GM12865 (cell line): ENCODE results near the gene KCNG1.

Source experiments
- DNase-seq: peaks from one replicate; pipeline ENCODE4 v3.0.0; 2010; ENCODE audit warnings: low read depth
- H3K4me3 ChIP-seq: 2 replicates; pipeline ENCODE4 v1.5.1; 2011; ENCODE audit warnings: mild to moderate bottlenecking, low read depth, low read length, control low read depth
- CTCF ChIP-seq: IDR thresholded peaks from 2 replicates; pipeline ENCODE4 v1.5.1; 2011; ENCODE audit warnings: low read length, control low read depth, low read depth, inconsistent platforms; ENCODE audit not compliant: insufficient read depth; ENCODE audit errors: missing control alignments

KCNG1 gene

GRCh38 chr20:51022803-51023616, at the start of gene KCNG1:
Gene KCNG1 (minus strand): TSS chr20:51023107. CDS start chr20:51010338, 12,769 bp downstream.
- no peak for TF ChIP-seq CTCF
- H3K4me3 ChIP-seq = no peak within 1 kb of the TSS
- DNase-seq = no peak

- TF ChIP-seq CTCF = no peak
- no peak for DNase-seq
- H3K4me3 ChIP-seq = no peak overlapping the region
These were observed 47.7 kb upstream of the KCNG1 start for GRCh38 chr20:51070621-51071020.

- H3K4me3 ChIP-seq = no peak overlapping the region
- no peak for TF ChIP-seq CTCF
- no peak for DNase-seq
These were observed 44.9 kb upstream of the KCNG1 start for GRCh38 chr20:51067792-51068191.

- DNase-seq = no peak
- TF ChIP-seq CTCF = no peak
- no peak overlapping the region for H3K4me3 ChIP-seq
These were observed 42.7 kb upstream of the KCNG1 start for GRCh38 chr20:51065615-51066014.

GRCh38 chr20:51064137-51064536, 41.2 kb upstream of the KCNG1 start:
- TF ChIP-seq CTCF = no peak

GRCh38 chr20:51062065-51062464, 39.2 kb upstream of the KCNG1 start:
- no peak for DNase-seq
- no peak overlapping the region for H3K4me3 ChIP-seq
- TF ChIP-seq CTCF = no peak

More at GRCh38 chr20:51064137-51064536, 41.2 kb upstream of the KCNG1 start:
- no peak for DNase-seq
- no peak overlapping the region for H3K4me3 ChIP-seq
